Glomerular endothelial cell (primary cell): ENCODE measurements around the gene RCOR1. TPM values are rescaled to one million over a fixed set of nuclear protein-coding genes. Genes with fewer than 3 reads are reported as not detected.
"Not testable (repeated sequence)": the region's sequence is repeated elsewhere in the genome, so short reads cannot be mapped to it uniquely, and the experiment has no call there.

ENCODE experiments used
- DNase-seq: peaks from one replicate; pipeline ENCODE4 v3.0.0-alpha.2; 2011; ENCODE audit warnings: low read depth, low spot score; ENCODE audit errors: extremely low read depth
- total RNA-seq: library from RNA; depleted of rRNA; stranded (reverse); fragments of >200 nt; gene quantifications from 2 replicates; pipeline ENCODE4 v1.2.3, GENCODE V29; 2015

Gene RCOR1
- total RNA-seq, 1 donor from 2014 or later, result 18.4 TPM

DNA sequence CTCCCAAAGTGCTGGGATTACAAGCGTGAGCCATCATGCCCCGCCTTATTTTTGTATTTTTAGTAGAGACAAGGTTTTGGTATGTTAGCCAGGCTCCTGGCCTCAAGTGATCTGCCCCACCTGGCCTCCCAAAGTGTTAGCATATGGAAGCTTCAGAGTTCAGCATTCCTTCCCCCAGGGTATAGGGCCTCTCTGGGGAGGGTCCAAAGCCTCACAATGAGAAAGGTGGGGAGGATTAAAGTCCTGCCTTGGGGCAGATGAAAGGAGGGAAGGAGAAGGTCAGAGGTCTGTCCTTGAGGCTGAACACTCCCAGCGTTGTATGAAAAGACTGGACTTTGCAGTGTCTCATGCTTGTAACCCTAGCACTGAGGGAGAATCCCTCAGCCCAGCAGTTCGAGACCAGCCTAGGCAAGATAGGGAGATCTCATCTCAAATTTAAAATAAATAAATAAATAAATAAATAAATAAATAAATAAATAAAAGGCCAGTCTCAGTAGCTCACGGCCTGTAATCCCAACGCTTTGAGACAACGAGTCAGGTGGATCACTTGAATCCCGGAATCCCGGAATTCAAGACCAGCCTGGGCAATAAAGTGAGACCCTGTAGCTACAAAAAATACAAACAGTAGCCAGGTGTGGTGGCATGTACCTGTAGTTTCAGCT, 22.0 kb upstream of the RCOR1 start:
- no peak for DNase-seq

DNA sequence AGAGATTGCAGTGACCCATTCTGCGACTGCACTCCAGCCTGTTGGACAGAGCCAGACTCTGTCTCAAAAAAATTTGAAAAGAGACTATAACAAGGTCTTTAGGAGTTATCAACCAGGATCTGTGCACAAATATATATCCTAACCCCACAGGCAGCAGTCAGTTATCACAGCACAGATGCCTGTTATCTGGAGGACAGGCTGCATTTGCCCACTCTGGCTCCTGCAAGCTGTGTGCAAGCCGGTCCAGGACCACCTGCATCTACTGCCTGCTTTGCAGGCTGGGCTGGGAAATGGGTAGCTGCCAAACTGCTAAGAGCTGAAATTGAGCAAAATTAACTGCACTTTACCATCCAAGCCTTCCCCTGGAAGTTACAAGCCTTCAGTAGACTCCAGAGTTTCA, 21.4 kb upstream of the RCOR1 start:
- DNase-seq, result no peak

DNA sequence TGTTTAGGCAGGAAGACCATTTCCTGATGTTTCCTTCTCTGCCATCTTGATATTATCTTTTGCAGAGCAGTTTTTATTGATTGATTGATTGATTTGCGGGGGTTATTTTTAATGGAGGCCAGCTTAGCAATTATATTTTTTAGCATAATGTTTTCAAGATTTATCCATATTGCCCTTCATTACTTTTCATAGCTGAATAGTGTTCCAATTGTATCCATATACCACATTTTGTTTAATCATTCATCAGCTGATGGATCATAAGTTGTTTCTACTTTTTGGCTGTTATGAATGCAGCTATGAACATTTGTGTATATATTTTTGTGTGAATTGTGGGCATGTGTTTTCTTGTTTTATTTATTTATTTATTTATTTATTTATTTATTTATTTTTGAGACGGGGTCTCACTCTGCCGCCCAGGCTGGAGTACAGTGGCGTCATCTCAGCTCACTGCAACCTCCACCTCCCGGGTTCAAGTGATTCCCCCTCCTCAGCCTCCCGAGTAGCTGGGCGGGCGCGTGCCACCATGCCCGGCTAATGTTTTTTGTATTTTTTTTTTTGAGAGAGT, 20.9 kb upstream of the RCOR1 start:
- DNase-seq, result no peak

GRCh38 chr14:102573161-102573560, 19.3 kb upstream of the RCOR1 start:
- DNase-seq, result not testable (repeated sequence)

- no peak for DNase-seq
Observed at GRCh38 chr14:102573591-102574046, 18.8 kb upstream of the RCOR1 start.

DNA sequence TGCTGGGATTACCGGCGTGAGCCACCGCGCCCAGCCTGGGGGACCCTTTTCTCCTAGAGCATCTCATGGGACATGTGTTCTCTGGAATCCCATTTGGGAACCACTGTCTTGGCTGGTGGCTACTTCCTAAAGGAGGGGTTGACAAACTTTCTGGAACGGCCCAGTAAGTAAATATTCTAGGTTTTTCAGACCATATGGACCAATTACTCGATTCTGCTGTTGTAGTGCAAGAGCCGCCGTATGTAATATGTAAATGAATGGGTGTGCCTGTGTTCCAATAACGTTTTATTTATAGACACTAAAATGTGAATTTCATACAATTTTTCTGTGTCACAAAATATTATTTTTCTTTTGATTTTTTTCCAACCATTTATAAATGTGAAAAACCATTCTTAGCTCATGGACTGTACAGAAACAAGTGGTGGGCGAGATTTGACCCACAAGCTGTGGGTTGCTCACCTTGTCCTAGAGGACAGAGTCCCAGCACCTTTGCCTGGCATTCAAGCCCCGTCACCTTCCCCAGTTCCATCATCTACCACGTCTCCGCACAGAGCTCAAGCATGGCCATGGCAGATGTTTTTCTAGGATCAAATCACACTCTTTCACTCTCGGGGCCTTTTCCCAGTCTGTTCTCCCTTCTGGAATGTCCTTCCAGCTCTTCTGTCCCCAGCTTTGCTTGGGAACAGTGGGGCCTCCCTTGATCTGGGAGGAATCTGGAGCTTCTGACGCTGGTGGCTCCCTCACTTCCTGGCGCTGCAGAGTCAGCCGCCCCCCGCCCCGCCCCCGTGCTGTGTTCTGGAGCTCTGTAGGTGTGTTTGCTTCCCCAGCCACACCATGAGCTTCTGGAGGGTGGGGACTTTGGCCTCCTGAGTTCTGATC, 17.9 kb upstream of the RCOR1 start:
- DNase-seq, result no peak

- DNase-seq, result no peak
Observed at GRCh38 chr14:102575160-102575845, 17.1 kb upstream of the RCOR1 start.

GRCh38 chr14:102575846-102576428, 16.5 kb upstream of the RCOR1 start:
- DNase-seq, result not testable (repeated sequence)

DNA sequence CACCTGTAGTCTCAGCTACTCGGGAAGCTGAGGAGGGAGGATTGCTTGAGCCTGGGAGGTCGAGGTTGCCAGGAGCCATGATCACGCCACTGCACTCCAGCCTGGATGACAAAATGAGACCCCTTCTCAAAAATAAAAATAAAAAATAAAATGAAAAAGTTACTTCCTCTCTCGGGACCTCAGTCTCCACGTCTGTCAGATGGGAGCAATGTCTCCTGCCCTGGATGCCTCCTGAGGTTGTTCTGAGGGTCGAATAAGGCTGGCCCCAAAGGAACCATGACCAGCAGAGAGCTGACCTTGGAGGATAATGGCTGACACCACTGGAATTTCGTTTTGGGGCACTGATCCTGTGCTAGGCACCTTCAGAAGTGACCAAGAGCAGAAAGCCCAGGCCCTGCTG, 13.6 kb upstream of the RCOR1 start:
- no peak for DNase-seq

DNA sequence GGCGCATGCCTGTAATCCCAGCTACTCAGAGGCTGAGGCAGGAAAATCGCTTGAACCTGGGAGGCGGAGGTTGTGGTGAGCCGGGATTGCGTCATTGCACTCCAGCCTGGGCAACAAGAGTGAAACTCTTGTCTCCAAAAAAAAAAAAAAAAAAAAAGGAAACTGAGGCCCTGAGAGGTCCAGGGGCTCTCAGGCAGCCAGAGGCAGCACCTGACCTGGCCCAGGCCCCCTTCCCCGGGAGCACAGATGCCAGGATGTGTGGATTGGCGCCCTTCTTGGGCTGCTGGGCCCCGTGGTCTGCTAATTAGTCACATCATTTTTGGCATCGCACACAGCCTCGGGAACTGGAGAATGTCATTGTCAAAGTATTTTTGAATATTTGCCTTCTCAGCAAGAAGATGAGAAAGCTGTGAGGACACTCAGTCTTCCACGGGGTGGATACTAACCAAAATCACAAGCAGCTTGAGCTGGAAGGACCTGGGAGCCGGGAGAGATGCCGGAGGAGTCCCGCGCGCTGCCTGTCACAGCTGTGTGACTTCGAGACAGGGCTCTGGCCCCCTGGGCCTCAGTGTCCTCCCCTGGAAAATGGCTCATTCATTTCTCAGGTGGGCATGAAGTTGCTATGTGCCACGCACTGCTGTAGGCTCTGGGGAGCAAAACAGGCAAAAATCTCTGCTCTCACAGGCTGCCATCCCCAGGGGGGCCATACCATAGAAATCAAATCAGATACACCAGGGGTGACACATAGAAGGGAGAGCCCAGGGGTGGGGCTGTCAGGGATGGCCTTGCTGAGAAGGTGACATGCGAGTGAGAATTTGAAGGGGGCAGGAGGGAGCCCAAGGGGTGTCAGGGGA, 12.5 kb upstream of the RCOR1 start:
- no peak for DNase-seq

- no peak for DNase-seq
Observed at GRCh38 chr14:102580550-102581110, 11.8 kb upstream of the RCOR1 start.

GRCh38 chr14:102581193-102581592, 11.3 kb upstream of the RCOR1 start:
- DNase-seq, result no peak

DNA sequence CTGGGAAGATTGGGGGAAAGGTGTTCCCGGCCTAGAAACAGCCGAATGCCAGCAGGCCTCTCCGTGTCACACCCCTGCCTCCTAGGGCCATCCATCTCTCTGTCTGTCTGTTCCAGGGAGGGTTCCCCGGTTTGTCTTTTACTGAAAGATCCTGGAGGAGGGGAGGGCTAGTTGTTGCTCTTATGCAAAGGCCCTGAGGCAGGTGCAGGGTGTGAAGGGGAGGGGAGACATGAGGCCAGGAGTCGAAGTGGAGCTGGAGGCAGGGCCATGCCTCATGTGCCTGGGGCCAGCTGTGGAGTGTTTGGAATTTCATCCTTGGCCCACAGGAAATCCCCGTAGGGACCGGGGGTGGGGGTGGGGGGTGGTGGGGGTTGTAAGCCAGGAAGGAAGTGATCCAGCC, 8.7 kb upstream of the RCOR1 start:
- no peak for DNase-seq

DNA sequence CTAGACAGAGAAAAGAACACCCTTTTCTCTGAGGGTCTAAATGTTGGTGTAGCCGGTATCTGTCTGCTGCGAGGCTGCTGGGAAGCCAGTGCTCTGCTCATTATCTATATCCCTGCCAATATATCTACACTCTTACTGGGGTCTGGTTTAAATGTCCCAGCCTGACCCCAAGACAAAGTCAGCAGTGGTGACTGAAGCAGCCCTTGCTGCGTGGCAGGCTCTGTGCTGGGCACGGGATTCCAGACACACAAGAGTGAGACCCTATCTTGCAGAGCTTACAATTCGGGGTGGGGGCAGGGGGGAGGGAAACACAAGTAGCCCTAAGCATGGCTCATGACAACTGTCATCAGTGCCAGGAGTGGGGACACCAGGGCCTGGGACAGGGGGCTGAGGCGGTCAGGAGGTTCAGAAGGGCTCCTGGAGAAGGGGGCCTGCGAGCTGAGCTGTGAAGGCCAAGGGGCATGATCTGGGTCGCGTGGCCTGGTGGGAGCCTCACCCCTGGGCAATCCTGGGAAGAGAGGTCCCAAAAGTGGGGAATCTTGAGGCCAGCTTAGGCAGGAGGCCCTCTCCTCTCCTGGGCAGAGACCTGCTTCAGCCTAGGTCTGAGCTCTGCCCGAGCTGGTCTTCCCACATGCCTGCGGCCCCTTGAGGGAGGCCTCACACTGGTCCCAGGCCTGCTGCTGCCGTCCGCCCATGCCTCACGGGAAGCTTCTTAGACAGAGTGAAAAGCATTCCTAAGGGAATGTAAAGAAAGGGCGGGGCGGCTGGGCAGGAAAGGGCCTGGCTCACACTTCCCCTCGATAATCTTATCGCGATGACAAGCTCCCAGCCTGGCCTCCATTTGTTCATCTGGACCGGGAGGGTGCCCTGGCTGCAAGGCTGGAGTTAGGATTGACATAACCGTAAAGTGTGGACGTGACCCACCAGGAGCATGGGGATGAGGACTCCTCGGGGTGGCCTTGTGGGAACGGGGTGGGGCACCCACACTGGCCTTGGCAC, 7.3 kb upstream of the RCOR1 start:
- DNase-seq, result no peak

DNA sequence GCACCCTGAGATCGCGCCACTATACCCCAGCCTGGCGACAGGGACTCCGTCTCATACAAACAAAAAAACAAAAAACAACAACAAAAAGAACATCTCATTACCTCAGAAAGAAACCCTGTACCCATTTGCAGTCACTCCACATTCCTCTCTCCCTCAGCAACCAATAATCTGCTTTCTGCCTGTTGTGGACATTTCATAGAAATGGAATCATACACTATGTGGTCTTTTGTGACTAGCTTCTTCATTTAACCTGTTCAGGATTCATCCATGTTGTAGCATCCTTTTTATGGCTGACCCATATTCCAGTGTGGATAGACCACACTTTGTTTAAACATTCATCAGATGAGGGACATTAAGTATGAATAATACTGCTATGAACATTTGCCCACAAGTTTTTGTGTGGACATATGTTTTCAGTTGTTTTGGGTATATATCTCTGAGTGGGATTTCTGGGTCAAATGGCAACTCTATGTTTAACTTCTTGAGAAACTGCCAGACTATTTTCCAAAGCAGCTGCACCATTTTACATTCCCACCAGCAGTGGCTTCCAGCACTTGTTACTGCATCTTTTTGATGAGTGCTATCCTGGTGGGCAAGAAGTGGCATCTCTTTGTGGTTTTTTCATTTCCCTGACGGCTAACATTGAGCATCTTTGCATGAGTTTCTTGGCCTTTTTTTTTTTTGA, 5.9 kb upstream of the RCOR1 start:
- DNase-seq, result no peak

DNA sequence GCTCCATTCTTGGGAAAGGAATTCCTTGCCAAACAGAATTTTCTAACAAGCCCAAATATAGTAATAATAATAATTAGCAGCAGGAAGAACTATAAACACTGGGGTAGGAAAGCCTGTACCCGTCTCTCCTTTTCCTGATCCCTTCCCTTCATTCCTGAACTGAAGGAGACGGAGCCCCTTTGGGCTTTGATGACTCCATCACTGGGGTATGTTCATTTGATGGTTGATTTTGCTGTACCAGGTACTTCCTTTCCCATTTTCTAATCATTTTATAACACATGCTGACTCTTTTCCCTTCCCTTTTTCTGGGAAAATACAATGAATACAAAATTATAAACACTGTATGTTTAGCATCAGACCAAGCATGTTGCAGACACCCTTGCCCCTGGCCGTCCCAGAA, 3.6 kb upstream of the RCOR1 start:
- no peak for DNase-seq

DNA sequence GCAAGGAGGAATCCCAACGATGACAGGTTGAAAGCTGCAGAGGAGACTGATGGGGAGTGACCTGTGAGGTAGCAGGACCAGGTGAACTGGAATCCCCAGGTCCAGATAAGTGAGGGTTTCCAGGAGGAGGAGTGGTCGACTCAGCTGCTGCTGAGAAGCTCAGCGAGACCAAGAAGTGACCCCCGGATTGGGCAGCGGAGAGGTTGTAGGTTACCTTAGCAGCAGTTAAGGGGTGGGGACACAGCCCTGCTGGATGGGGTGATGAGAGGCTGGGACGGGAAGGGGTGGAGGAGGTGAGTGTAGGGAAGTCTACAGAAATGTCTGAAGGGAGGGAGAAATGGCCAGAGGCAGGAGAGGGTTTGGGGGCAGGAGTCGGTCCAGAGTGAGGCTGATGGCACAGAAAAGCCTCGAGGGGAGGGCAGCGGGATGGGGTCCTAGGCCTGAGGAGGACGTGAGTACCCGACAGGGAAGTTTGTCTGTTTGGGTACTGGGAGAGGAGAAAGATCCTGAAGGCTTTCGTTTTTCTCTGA, 2.6 kb upstream of the RCOR1 start:
- no peak for DNase-seq
